Uterus (tissue), 4 donors: Measurements from ENCODE around the gene ZFPM1. TPM values are rescaled to one million over a fixed set of nuclear protein-coding genes. Genes with fewer than 3 reads are reported as not detected.

ENCODE experiments used
- DNase-seq, 2 donors: peaks; one replicate each; pipeline ENCODE4 v3.0.0-alpha.2; 2019 to 2020
- H3K27ac ChIP-seq, 2 donors: fragments of 200-600 bp; sonication (generic); 1 replicate in 1 of 2; 2 replicates in 1 of 2; pipeline ENCODE4 v1.5.1; 2016 to 2018
- H3K27me3 ChIP-seq, 2 donors: fragments of 200-600 bp; sonication (generic); one replicate each; pipeline ENCODE4 v1.5.1; 2018 to 2019; ENCODE audit warnings: control low read depth in 1 of 2
- H3K36me3 ChIP-seq, 2 donors: fragments of 200-600 bp; sonication (generic); one replicate each; pipeline ENCODE4 v1.5.1; 2019; ENCODE audit warnings: control low read depth in 1 of 2
- H3K4me1 ChIP-seq, 2 donors: fragments of 200-600 bp; sonication (generic); one replicate each; pipeline ENCODE4 v1.5.1; 2018 to 2019; ENCODE audit warnings: control low read depth in 1 of 2
- H3K4me3 ChIP-seq, 2 donors: fragments of 200-600 bp; sonication (generic); 1 replicate in 1 of 2; 2 replicates in 1 of 2; pipeline ENCODE4 v1.5.1; 2018 to 2019; ENCODE audit warnings: mild to moderate bottlenecking in 1 of 2
- H3K9me3 ChIP-seq, 2 donors: fragments of 200-600 bp; sonication (generic); one replicate each; pipeline ENCODE4 v1.5.1; 2019; ENCODE audit warnings: control low read depth in 1 of 2
- POLR2A ChIP-seq, 2 donors: fragments of 450-650 bp; IDR thresholded peaks; one replicate each; pipeline ENCODE4 v1.6.1; 2016; ENCODE audit warnings: antibody characterized with exemption in 2 of 2, mild to moderate bottlenecking in 1 of 2, moderate library complexity in 1 of 2
- intact Hi-C: fragments of 100-400 bp; cut with DNase I; formaldehyde crosslinking; loops from one replicate; pipeline ENCODE4 v1.15.1; 2023; ENCODE audit warnings: low total_unique reads
- total RNA-seq, 4 donors: library from RNA; depleted of rRNA in 3 of 4; stranded (reverse); fragments of >200 nt in 3 of 4; gene quantifications; one replicate each; pipeline versions ENCODE4 v1.1.0 to v1.2.4, GENCODE V29; 2014 to 2023
- TF ChIP-seq, protein P1 (sequence below), 4 experiments: fragments of 200-600 bp in 2 of 4; fragments of 450-650 bp in 2 of 4; sonication (generic) in 2 of 4; IDR thresholded peaks; one replicate each; pipeline ENCODE4 v1.5.1; 2016 to 2019; ENCODE audit warnings: antibody characterized with exemption in 4 of 4, mild to moderate bottlenecking in 2 of 4, moderate library complexity in 1 of 4
- donor health status: DM: yes; HTN: yes; CAD: no.

The ZFPM1 gene
- total RNA-seq, 4 donors from 2014 or later, result under 0.01 to 6.9 (median 0.77) TPM

DNA sequence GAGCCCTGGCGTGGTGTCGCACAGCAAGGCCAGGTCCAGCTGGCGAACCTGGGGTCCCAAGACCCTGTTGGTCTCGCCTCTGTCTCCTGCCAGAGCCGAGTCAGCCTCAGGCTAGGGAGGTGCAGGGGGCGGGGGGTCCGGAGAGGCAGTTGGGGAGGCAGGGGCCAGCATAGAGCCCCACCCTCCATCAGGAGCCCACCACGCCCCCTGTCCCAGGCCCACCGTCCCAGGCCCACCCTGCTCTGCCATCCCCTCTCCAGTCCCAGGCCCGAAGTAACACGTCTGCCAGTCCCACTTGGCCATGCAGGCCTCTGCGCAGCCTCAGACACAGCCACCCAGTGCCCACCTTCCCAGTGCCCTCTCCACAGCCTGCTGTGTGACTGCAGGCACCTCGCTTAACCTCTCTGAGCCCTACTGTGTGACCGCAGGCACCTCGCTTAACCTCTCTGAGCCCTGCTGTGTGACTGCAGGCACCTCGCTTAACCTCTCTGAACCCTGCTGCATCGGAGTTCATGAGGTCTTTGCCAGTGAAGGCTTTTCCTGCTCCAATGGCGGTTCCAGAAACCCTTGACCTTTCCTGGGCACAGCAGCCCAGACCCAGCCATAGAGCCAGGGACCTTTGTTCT is 41.0 kb upstream of the ZFPM1 start:
- TF ChIP-seq, protein P1, sequence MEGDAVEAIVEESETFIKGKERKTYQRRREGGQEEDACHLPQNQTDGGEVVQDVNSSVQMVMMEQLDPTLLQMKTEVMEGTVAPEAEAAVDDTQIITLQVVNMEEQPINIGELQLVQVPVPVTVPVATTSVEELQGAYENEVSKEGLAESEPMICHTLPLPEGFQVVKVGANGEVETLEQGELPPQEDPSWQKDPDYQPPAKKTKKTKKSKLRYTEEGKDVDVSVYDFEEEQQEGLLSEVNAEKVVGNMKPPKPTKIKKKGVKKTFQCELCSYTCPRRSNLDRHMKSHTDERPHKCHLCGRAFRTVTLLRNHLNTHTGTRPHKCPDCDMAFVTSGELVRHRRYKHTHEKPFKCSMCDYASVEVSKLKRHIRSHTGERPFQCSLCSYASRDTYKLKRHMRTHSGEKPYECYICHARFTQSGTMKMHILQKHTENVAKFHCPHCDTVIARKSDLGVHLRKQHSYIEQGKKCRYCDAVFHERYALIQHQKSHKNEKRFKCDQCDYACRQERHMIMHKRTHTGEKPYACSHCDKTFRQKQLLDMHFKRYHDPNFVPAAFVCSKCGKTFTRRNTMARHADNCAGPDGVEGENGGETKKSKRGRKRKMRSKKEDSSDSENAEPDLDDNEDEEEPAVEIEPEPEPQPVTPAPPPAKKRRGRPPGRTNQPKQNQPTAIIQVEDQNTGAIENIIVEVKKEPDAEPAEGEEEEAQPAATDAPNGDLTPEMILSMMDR (IDR thresholded peaks at IDR 0.05), result no peak
- no peak for TF ChIP-seq POLR2A (IDR thresholded peaks at IDR 0.05)
- intact Hi-C loops, result no loop called here
- H3K36me3 ChIP-seq, result no peaks in the 10 kb centered on the region
- no peak overlapping the region for H3K27ac ChIP-seq
- H3K9me3 ChIP-seq, result no peaks in the 10 kb centered on the region
- H3K4me3 ChIP-seq, result no peak overlapping the region
- no peak for DNase-seq
- no peaks in the 10 kb centered on the region for H3K27me3 ChIP-seq
- no peaks in the 10 kb centered on the region for H3K4me1 ChIP-seq

DNA sequence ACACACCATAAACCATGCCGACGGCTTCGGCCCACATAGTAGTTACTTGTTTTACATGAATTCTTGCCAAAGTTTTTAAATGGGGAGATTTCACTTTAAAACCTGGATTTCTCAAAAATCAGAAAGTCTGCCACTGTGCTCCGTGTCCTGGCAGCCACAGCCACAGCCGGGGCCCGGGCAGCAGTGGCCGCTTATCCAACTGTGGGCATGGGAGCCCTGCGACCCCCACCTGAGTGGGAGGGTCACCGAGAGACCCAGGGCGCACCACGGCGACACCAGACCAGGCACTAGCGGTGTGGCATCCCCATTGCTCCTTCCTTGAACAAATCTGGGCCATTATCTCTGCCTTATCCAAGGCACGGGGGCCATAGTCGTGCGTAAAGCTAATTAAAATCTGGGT is 40.3 kb upstream of the ZFPM1 start:
- intact Hi-C loops, result no loop called here
- Histone ChIP-seq H3K4me1 (no peaks in the 10 kb centered on the region), H3K27me3 (no peaks in the 10 kb centered on the region), H3K36me3 (no peaks in the 10 kb centered on the region), H3K4me3 (no peak overlapping the region), H3K27ac (no peak overlapping the region), H3K9me3 (no peaks in the 10 kb centered on the region)
- DNase-seq, result no peak
- no peak for TF ChIP-seq POLR2A (IDR thresholded peaks at IDR 0.05)
- TF ChIP-seq, protein P1 (IDR thresholded peaks at IDR 0.05), result no peak

DNA sequence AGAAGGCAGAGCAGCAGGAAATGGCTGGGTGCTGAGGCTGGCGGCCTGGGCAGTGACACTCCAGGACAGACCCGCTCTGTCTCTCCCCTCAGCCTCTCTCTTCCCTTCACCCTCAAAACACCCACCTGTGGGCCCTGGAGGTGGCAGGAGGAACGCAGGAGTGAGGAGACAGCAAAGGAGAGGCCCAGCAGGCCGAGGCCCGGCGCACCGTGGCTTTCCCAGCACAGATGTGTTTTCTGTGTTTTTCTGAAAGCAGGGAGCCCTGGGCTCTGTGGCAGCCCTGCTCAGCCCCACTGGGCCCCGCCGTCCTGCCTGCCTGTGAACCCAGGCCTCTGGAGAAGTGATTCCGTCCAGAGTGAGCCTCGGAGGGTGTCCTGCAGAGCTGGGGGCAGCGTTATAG is 39.8 kb upstream of the ZFPM1 start:
- no peak for DNase-seq
- Histone ChIP-seq H3K4me1 (no peaks in the 10 kb centered on the region), H3K9me3 (no peaks in the 10 kb centered on the region), H3K36me3 (no peaks in the 10 kb centered on the region), H3K27me3 (no peaks in the 10 kb centered on the region), H3K4me3 (no peak overlapping the region), H3K27ac (no peak overlapping the region)
- TF ChIP-seq POLR2A (IDR thresholded peaks at IDR 0.05), result no peak
- TF ChIP-seq, protein P1 (IDR thresholded peaks at IDR 0.05), result no peak
- intact Hi-C loops, result no loop called here

DNA sequence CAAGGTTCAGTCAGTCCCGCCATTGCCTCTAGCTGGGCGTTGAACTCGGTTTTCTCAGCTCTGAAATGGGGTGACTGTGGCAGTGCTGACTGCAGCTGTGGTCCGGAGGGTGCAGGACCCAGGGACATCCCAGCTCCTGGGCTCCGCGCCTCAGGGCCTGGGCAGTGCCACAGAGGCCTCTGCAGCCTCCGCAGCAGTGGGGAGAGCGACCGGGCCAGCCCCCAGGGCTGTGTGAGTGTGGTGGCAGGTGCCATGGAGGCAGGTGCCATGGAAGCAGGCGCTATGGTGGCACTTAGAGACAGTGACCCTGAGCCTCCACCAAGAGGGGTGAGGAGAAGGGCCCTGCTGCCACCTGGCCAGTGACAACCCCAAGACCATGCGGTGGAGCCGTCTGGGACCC is 39.4 kb upstream of the ZFPM1 start:
- no peak overlapping the region for H3K4me3 ChIP-seq
- intact Hi-C loops, result no loop called here
- H3K36me3 ChIP-seq, result no peaks in the 10 kb centered on the region
- DNase-seq, result no peak
- H3K4me1 ChIP-seq, result no peaks in the 10 kb centered on the region
- TF ChIP-seq, protein P1 (IDR thresholded peaks at IDR 0.05), result no peak
- TF ChIP-seq POLR2A (IDR thresholded peaks at IDR 0.05), result no peak
- H3K27ac ChIP-seq, result no peak overlapping the region
- H3K27me3 ChIP-seq, result no peaks in the 10 kb centered on the region
- H3K9me3 ChIP-seq, result no peaks in the 10 kb centered on the region

DNA sequence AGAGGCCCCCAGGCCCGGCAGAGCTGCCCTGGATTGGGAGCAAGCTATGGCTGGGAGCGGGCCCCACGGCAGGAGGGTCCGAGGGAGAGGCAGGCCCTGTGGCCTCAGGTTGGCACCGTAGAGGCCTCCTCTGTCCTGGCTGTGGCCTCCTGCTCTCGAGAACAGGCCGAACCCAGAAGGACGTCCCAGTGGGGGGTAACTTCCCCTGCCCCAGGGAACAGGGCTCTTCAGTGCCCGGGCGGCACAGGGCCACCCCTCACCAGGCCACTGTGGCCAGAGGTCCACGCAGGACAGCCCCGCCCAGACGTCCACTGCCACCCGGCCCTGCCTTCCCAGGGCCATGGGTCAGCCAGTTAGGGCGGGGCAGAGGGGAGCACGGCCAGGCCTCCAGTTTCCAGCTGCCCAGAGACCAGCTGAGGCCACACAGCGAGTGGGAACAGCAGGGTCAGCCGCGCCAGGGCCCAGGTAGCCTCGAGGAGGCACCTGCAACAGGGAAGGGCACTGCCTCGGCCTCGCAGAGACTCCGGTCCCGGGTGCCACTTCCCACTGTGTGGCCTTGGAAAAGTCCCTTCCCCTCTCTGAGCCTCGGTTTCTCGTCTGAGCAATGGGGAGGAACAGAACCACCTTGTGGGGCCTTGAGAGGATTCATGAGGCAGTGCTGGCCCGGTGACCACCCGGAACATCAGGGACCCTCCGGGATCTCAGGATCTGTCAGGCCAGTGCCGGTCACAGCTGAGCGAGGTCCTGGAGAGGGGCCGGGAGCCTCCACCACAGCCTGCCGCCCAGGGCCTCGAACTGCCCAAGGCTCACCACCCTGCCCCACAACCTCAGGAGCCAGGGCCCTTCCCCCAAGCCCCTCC is 38.3 kb upstream of the ZFPM1 start:
- Histone ChIP-seq H3K4me3 (no peak overlapping the region), H3K27me3 (no peaks in the 10 kb centered on the region), H3K9me3 (no peaks in the 10 kb centered on the region), H3K36me3 (no peaks in the 10 kb centered on the region), H3K27ac (no peak overlapping the region), H3K4me1 (no peaks in the 10 kb centered on the region)
- TF ChIP-seq POLR2A (IDR thresholded peaks at IDR 0.05), result no peak
- TF ChIP-seq, protein P1 (IDR thresholded peaks at IDR 0.05), result no peak
- intact Hi-C loops, result no loop called here
- DNase-seq, result no peak
